NT2/D1 (cell line): ENCODE data around the gene WDCP.

Experiments
- SUZ12 ChIP-seq: IDR thresholded peaks from 2 replicates; pipeline ENCODE4 v1.6.1; 2011; ENCODE audit not compliant: insufficient read length, insufficient read depth; ENCODE audit errors: extremely low read depth
- YY1 ChIP-seq: IDR thresholded peaks from 2 replicates; pipeline ENCODE4 v1.6.1; 2011; ENCODE audit not compliant: insufficient read length, insufficient read depth
- ZNF274 ChIP-seq: IDR thresholded peaks from 2 replicates; pipeline ENCODE4 v1.6.1; 2011; ENCODE audit warnings: mild to moderate bottlenecking, low read depth, low read length

DNA sequence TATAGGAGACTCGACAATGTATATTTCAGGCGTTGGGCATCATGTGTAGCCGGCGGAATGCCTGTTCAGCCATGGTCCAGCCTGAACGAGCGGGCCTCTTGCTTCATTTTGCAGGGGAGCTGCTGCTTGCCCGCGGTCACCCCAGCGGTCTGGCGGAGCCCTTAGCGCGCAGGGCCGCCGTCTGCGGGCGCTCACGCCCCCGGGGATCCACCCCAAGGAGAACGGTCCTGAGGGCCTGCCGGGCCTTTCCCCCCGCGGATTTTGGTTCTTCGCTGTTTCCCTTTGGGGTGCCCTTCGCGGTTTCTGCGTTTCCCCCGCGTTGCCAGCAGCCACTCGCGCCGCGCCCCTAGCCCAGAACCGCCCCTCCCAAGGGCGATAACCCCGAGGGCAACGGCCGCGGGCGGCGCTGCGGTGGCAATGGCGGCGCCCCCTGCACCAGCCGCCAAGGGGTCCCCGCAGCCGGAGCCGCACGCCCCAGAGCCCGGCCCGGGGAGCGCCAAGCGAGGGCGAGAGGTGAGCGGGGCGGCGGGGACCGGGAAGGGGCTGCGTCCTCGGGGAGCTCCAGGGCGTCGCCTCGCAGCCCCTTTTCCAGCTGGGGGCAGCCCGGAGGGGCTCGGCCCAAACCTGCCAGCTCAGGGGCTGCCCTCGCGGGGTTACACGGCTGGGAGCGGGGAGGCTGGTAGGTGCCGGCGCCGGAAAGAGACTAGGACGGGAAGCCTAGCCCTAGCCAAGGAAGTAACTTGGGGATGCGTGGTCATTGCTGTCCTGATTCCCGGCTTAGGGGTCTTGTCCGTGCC lies 37.3 kb downstream of the WDCP start, which contains the start of gene MFSD2B:
- TF ChIP-seq SUZ12 (no peak), YY1 (no peak), ZNF274 (no peak)
